PFSK-1 (cell line): ENCODE data around the gene CTIF.

Experiments used
- POLR2AphosphoS5 ChIP-seq: IDR thresholded peaks from 2 replicates; pipeline ENCODE4 v1.6.1; 2012; ENCODE audit warnings: low read depth, mild to moderate bottlenecking, control low read depth, low read length, moderate library complexity
- TAF1 ChIP-seq: IDR thresholded peaks from 2 replicates; pipeline ENCODE4 v1.6.1; 2012; ENCODE audit warnings: low read length, control low read depth, borderline replicate concordance; ENCODE audit not compliant: insufficient read depth

DNA sequence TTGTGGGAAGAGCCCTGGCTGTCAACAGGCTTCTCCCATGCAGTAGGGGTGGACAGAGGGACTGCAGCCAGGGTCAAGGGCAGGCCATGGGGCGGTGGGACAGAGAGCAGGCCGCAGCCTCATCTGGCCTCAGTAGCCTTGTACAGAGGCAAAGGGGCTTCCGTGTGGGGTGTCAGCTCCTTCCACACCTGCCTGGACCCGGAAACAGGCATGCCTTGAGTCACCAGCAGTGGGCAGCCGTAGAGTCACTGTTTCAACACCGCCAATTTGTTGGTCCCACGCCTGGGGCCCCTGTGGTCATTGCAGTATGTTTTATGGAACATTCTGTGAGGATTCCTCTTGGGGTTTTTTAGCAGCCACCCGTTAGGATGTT lies 238.9 kb downstream of the CTIF start:
- TF ChIP-seq POLR2AphosphoS5 (no peak), TAF1 (no peak)
